GM23338 (cell line): ENCODE results near the gene SERINC5.

Source experiments
- CTCF ChIP-seq, 2 experiments: fragments of 200-600 bp in 1 of 2; sonication (generic) in 1 of 2; conservative IDR thresholded peaks; 2 replicates each; pipeline versions ENCODE4 v1.5.1 to v1.6.1; 2016 to 2017; ENCODE audit warnings: antibody characterized with exemption in 2 of 2, low read depth in 2 of 2, mild to moderate bottlenecking in 2 of 2, moderate library complexity in 1 of 2
- EZH2 ChIP-seq: fragments of 200-600 bp; sonication (generic); IDR thresholded peaks from one replicate; pipeline ENCODE4 v1.8.0; 2017; ENCODE audit warnings: antibody characterized with exemption, mild to moderate bottlenecking, low read depth; ENCODE audit not compliant: unreplicated experiment
- POLR2AphosphoS5 ChIP-seq: IDR thresholded peaks from 2 replicates; pipeline ENCODE4 v1.6.1; 2016; ENCODE audit warnings: antibody characterized with exemption, low read depth
- REST ChIP-seq: IDR thresholded peaks from one replicate; pipeline ENCODE4 v1.6.1; 2018; ENCODE audit warnings: antibody characterized with exemption; ENCODE audit not compliant: unreplicated experiment

- TF ChIP-seq CTCF (conservative IDR thresholded peaks at IDR 0.05; ENCODE audit: low read depth in 2 of 2) (no peak), POLR2AphosphoS5 (no peak), REST (no peak), EZH2 (no peak)
Observed at GRCh38 chr5:80231693-80232092, 24.2 kb downstream of the SERINC5 start.
